Renal cortex interstitium (tissue), 15 donors: ENCODE data around the gene PDGFA. TPM values are rescaled to one million over a fixed set of nuclear protein-coding genes. Genes with fewer than 3 reads are reported as not detected.

ENCODE experiments used
- DNase-seq, 11 donors: peaks; one replicate each; pipeline ENCODE4 v3.0.0-alpha.2; 2013; ENCODE audit warnings: low read depth in 9 of 11, low spot score in 4 of 11; ENCODE audit errors: extremely low read depth in 1 of 11
- long read RNA-seq, 16 experiments: transcript quantifications; one replicate each; lab custom pipeline, GENCODE V29; 2026
- polyA plus RNA-seq, 3 donors: library from polyadenylated mRNA; unstranded; fragments of 120-200 nt; gene quantifications; one replicate each; pipeline ENCODE4 v1.2.1, GENCODE V29; 2013; ENCODE audit not compliant: insufficient read length in 3 of 3

Gene PDGFA
- polyA plus RNA-seq = 10 to 100 TPM; 42.8 to 49.1 (median 45.0) TPM
- long read RNA-seq, donor 1, transcript PDGFA-203 (6 exons, 2,305 nt) = major isoform, 7 of 9 reads
- long read RNA-seq, donor 1, partial matches to known transcripts = 0 of 9 reads
- long read RNA-seq, donor 1, other reads (novel, unspliced or antisense) = 0 of 9 reads
- long read RNA-seq, donor 2, transcript PDGFA-203 (6 exons, 2,305 nt) = major isoform, 8 of 9 reads
- long read RNA-seq, donor 2, partial matches to known transcripts = 0 of 9 reads
- long read RNA-seq, donor 2, other reads (novel, unspliced or antisense) = 0 of 9 reads
- long read RNA-seq, donor 3, transcript PDGFA-203 (6 exons, 2,305 nt) = major isoform, 9 of 14 reads
- long read RNA-seq, donor 3, transcript PDGFA-201 (7 exons, 1,308 nt) = minor isoform, 5 of 14 reads
- long read RNA-seq, donor 3, partial matches to known transcripts = 0 of 14 reads
- long read RNA-seq, donor 3, other reads (novel, unspliced or antisense) = 0 of 14 reads
- long read RNA-seq, donor 4, transcript PDGFA-203 (6 exons, 2,305 nt) = major isoform, 8 of 9 reads
- long read RNA-seq, donor 4, partial matches to known transcripts = 0 of 9 reads
- long read RNA-seq, donor 4, other reads (novel, unspliced or antisense) = 0 of 9 reads
- long read RNA-seq, donor 5 = 0 reads
- long read RNA-seq, donor 6, transcript PDGFA-203 (6 exons, 2,305 nt) = major isoform, 8 of 10 reads
- long read RNA-seq, donor 6, partial matches to known transcripts = 0 of 10 reads
- long read RNA-seq, donor 6, other reads (novel, unspliced or antisense) = 0 of 10 reads
- long read RNA-seq, donor 7, transcript PDGFA-203 (6 exons, 2,305 nt) = major isoform, 16 of 17 reads
- long read RNA-seq, donor 7, partial matches to known transcripts = 0 of 17 reads
- long read RNA-seq, donor 7, other reads (novel, unspliced or antisense) = 0 of 17 reads
- long read RNA-seq, donor 8 = 0 reads
- long read RNA-seq, donor 9, transcript PDGFA-203 (6 exons, 2,305 nt) = major isoform, 5 of 7 reads
- long read RNA-seq, donor 9, partial matches to known transcripts = 0 of 7 reads
- long read RNA-seq, donor 9, other reads (novel, unspliced or antisense) = 0 of 7 reads
- long read RNA-seq, donor 10, transcript PDGFA-203 (6 exons, 2,305 nt) = major isoform, 14 of 19 reads
- long read RNA-seq, donor 10, transcript PDGFA-201 (7 exons, 1,308 nt) = minor isoform, 5 of 19 reads
- long read RNA-seq, donor 10, partial matches to known transcripts = 0 of 19 reads
- long read RNA-seq, donor 10, other reads (novel, unspliced or antisense) = 0 of 19 reads
- long read RNA-seq, donor 11, partial matches to known transcripts = 0 of 6 reads
- long read RNA-seq, donor 11, other reads (novel, unspliced or antisense) = 0 of 6 reads
- long read RNA-seq, donor 12, transcript PDGFA-203 (6 exons, 2,305 nt) = major isoform, 5 of 6 reads
- long read RNA-seq, donor 12, partial matches to known transcripts = 0 of 6 reads
- long read RNA-seq, donor 12, other reads (novel, unspliced or antisense) = 0 of 6 reads
- long read RNA-seq, donor 13 = 0 reads
- long read RNA-seq, donor 14, transcript PDGFA-203 (6 exons, 2,305 nt) = major isoform, 9 of 12 reads
- long read RNA-seq, donor 14, partial matches to known transcripts = 0 of 12 reads
- long read RNA-seq, donor 14, other reads (novel, unspliced or antisense) = 0 of 12 reads
- long read RNA-seq, donor 15, transcript PDGFA-203 (6 exons, 2,305 nt) = major isoform, 9 of 11 reads
- long read RNA-seq, donor 15, partial matches to known transcripts = 0 of 11 reads
- long read RNA-seq, donor 15, other reads (novel, unspliced or antisense) = 0 of 11 reads
- long read RNA-seq, donor 16, transcript PDGFA-203 (6 exons, 2,305 nt) = major isoform, 19 of 21 reads
- long read RNA-seq, donor 16, partial matches to known transcripts = 0 of 21 reads
- long read RNA-seq, donor 16, other reads (novel, unspliced or antisense) = 0 of 21 reads

DNA sequence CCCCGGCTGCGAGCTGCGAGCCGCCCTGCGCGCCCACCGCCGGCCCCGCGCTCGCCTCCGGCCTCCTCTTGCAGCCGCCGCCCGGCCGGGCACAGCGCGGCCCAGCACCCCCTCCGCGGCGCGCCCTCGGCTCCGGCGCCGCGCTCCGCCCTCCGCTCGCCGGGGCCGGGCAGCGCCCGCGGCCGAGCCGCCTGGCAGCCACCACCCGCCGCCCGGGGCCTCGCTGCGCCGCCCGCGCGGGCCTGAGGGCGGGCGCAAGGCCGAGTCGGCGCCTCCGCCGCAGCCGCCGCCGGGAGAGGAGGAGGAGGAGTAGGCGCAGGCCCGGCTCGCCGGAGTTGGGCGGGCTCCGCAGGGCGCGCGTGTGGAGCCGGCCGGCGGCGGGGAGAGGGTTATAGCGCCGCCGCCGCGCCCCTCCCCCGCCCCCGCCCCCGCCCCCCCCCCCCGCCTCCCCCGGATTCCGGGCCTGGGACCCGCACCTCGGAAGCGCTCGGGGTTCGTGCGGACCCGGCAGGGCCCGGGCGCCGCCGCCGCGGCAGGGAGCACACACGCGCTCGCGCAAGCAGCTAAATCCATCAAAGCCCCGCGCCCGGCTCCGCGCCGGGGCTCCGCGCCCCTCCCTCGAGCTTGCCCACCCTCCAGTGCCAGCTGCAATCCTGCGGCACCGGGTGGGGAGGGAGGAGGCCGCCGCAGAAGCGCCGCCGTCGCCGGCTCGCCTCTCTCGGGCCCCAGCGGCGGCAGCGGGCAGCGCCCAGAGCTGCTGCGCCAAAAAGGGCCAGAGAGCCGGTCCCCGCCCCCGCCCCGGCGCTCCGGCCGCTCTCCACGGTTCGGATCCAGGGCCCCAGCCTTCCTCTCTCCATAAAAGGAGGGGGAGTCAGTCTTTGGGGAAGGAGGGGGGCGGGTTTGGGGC lies at the start of gene PDGFA:
Gene PDGFA, minus strand, starts transcription at position 363 of the 907 bp plus-strand sequence. CDS start 845 bp downstream, outside the sequence.
- DNase-seq = no peak

DNA sequence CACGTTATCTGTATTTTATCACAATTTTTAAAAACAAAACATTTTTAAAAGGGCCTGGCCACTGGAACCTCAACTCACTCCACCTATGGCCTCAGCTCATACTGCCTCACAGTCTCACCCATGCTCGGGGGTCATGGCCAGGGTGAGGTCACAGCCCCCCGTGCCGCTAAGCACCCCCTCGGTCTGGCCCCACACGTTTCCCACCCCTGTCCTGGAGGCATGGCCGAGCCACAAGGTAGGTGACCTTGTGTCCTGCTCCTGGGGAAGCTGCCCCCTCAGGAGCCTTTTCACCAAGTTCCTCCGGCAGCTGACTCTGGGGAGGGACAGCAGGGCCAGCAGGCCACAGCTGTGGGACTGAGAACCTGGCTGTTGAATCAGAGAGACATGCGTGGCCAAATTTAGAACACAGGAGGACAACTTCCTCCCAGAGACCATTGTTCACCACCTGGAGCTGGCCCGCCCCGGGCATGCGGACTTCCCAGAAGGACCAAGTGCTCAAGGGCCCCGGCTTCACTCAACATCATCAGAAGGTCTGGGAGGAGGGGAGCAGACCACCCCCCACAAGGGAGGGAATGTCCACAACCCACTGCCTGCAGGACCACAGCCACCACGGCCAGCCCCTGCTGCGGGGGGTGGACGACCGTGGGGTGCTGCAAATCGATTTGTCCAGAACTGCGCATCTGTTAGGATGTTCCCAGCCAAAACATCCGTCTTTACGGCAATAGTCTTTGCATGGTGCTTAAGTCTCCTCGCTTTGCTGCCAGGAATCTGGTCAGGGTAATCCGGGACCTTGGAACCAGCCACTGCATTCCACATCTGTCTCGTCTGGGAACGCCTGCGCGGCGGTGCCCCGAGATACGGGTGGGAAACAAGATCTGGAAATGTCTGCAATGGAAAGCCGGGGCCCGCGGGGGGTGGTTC lies 48.6 kb upstream of the PDGFA start:
- no peak for DNase-seq

DNA sequence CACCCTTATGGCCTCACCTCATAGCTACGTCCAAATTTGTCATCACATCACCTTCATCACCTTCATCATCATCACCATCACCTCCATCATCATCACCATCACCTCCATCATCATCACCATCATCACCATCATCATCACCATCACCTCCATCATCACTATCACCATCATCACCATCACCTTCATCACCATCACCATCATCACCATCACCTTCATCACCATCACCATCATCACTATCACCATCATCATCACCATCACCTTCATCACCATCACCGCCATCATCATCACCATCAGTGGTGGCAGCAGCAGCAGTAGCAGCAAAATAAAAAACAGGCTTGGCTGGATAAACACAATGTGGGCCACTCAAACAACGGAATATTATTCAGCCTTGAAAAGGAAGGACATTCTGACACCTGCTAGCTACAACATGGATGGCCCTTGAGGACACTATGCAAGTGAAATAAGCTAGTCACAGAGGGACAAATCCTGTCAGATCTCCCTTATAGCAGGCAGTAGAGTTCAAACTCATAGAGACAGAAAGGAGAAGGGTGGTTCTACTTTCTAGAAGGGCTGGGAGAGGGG lies 47.7 kb upstream of the PDGFA start:
- DNase-seq = no peak

DNA sequence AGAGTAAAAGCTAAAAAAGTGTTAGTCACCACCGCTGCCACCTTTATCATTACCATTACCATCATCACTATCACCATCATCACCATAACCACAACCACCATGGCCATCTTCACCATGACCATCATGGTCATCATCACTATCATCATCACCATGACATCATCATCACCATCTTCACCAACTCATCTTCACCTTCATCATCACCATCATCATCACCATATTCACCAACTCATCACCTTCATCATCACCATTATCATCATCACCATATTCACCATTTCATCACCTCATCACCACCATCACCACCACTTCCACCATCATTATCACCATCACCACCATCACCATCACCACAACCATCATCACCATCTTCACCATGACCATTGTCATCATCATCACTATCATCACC lies 46.5 kb upstream of the PDGFA start:
- no peak for DNase-seq

DNA sequence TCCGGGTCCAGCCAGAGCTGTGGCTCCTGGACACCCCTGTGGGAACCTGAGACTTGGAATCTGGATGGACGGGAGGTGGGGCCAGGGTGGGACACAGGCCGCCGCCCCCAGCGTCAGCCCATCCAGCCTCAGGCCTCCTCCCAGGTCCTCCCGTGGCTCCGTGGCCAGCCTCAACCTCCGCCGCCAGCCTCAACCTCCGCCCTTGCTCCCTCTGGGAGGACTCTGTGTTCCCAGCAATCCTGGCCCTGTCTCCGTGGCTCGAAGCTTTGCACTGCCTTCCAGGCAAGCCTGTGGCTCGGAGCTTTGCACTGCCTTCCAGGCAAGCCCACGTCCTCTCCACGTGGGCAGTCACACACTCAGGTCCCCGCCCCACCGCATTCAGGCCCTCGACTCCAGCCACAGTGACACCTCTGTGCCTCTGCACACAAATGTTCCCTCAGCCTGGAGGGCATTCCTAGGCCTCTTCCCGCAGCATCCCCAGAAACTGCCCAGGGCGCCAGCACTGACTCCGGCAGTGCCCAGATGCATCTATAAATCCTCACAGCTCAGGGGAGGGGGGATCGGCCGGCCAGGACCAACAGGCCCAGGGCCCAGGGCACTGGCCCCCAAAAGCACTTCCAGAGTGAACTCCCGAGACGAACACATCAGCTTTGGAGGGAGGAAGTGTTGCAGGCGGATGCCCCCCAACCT lies 44.7 kb upstream of the PDGFA start:
- no peak for DNase-seq

DNA sequence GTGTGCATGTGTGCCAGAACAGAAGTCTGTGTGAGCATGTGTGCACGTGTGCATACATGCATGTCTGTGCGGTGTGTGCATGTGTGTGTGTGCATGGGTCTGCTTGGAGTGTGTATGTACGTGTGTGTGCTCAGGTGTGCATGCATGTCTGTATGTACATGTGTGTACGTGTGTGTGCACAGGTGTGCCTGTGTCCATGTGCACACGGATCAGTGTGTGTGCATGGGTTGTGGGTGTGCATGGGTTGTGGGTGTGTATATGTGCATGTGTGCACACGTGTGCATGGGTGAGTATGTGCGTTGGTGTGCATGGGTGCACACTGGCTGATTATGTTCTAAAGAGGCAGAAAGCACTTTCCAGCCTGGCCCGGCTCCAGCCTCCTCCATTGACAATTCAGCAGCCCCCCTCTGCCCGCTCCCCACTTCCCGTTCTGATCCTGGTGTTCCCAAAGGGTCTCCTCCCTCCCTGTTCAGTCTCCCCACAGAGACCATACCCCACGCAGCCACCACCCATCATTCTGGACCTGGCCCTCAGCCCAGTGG lies 44.1 kb upstream of the PDGFA start:
- no peak for DNase-seq

DNA sequence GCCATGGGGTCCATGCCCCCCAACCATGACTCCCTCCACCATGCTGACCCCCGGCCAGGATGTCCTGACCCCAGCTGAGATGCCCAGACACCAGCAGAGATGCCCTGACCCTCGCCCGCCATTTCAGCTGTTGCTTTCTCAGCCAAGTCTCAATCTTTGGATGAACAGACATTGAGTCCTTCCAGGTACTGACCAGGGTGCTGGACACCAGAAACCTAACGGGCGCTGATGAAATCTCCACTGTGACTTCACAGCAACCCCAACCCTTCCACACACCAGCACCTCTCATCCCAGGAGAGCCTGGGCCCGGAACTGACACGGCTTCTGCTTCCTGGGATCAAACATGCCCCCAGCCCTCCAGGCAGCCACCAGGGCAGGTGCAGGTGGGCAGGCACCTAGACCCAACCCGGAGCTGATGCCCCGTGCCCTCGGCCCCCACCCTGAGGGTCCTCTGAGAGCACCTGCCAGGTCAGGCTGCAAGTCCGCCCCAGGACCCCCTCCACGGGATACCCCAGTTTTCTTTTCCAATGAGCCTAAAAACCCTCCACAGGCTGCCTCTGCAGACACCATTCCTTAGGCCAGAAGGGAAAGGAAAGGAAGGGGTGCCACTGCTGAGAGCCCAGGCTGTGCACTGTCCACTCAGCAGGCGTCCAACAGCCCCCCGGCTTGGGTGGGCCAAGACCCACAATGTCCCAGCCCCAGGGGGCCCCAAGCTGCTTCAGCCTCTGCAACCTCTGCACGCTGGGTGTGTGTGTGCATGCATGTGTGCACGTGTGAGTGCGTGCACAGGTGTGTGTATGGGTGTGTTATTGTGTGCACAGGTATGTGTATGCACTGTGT lies 43.4 kb upstream of the PDGFA start:
- DNase-seq = no peak

DNA sequence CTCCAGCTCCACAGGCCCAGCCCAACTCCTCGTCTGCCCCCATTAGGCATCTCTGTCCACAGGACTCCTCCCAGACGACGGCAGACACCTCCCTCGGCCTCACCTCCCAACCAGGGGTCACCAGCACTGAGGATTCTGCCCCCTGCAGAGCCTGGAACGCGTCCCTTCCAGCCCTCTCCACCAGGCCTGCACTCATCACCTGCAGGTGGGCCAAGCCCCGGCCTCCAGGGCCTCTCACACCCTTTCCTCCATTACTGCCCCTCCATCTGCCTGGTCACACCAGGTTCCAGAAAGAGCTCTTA lies 42.7 kb upstream of the PDGFA start:
- DNase-seq = no peak

DNA sequence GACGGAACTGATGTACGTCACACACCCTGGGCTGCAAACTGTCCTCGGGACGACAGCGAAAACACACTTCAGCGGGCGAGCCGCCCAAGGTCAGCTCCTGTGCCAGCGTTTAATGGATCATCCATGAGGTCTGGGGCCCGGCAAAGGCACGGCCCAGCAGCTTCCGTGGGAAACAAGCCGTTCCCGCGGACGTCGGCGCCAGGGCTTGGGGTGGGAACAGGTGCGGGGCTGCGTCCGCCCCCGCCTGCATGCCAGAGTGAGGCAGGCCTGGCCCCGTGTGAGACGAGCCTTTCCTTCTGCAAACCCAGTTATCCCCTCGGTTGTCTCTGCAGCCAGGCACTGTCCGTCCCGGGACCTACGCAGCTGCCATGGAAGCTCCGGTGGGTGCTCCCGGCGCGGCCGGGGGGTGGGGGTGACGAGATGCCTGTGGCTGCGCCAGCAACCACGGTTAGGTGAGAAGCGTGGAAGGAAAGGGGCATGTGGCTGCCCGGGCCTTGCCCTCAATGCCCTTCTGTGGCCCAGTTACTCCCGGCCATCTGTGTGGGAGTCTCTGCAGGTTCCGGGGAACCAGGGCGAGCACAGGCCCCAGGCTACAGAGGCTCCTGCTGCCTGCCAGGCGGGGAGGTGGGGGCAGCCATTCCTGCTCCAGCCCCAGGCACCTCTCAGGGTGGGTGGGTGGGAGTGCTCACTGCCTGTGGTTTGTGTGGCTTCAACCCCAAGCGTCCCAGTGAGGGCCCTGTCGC lies 42.2 kb upstream of the PDGFA start:
- DNase-seq = peak in 4 of 11 donors; percentile 65 to 78 (median 74)

DNA sequence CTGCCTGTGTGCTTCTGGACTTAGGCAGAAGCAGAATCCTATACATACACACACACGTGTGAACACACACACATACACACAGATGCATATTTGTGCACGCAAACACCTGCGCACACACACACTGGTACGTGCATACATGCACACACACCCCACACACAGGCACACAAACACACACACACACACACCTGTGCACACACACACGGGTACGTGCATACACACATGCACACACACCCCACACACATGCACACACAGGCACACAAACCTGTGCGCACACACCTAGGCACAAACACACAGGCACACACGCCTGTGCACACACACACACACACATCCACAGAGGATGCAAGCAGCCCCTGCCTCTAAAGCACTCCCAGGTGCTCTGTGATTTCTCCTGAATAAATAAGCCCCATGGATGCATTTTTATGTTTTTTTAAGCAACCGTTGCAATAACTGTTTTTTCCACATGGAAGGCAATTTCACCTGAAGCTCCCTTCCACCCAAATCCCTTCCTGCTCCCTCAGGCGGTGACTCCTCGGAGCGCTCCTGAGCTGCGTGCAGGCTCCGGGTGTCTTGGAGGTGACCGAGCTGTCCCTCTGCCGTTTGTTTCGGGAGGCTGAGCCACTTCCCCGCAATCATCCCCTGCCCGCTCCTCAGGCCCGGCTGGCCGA lies 41.5 kb upstream of the PDGFA start:
- DNase-seq = no peak

DNA sequence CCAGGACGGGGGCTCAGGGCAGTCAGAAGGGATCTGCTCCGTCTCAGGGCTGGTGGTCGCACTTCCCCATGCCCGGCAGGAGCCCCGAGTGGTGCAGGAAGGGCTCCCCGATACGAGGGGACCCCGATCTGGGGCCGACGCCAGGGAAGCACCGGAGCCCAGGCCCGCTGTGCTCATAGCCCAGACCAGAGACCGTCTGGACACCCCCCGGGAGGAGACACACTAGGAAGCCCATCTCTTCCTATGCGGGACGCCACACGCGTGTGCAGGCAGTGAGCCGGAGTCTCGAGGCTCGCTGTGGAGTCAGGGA lies 39.7 kb upstream of the PDGFA start:
- no peak for DNase-seq

DNA sequence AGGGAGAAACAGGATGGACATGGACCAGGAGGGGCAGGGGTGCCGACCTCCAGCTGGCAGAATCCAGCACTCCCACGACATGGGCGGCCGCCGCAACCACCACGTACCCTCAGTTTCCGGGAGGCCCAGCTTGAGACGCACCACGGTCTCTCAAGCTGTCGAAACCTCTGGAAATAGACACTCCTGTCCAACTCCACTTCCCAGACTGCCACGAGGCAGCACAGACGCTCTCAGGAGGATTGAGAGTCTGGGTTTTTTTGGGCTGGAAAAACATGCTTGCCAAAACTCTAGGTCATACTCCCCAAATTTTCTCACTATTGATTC lies 37.9 kb upstream of the PDGFA start:
- DNase-seq = no peak

DNA sequence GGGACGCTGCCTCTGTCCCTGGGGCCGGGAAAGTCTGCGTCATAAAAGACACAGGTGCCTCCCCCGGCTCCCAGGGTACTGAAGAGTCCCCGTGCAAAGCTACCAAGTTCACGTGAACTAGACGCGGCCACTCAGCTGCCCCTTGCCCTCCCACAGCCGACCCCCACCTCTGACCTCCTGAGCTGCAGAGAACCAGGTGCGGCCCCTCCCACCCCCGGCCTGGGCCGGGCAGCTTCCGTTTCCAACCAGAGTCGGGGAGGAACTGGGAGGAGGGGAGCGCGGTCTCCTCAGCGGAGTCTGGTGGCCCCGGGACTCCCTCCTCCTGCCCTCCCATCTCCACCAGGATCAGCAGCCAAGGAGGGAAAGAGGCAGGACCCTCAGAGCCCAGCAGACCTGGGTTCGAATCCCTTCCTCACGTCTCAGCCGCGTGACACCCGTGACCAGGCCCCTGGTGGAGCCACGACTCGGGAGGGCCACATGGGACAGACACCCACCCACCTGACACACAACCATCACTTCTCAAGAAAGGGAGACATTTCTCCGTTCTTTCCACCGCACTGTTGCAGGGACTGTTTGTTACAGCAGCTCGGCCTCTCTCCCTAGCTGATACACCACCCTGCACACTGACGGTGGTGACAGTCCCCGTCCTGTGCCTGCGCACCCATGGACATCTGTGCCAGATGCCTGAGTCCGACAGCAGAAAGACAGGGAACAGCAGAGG lies 37.4 kb upstream of the PDGFA start:
- DNase-seq = no peak
